Left ventricle myocardium inferior (tissue), 1 donor: ENCODE results near the gene VPS13A. TPM values are rescaled to one million over a fixed set of nuclear protein-coding genes. Genes with fewer than 3 reads are reported as not detected.

Source experiments
- DNase-seq: peaks from one replicate; pipeline ENCODE4 v3.0.0-alpha.2; 2020
- H3K27ac ChIP-seq: fragments of 200-600 bp; replicated peaks from 2 replicates; pipeline ENCODE4 v1.8.0; 2021
- H3K27me3 ChIP-seq: fragments of 200-600 bp; 2 replicates; pipeline ENCODE4 v1.8.0; 2021; ENCODE audit warnings: low read depth
- H3K36me3 ChIP-seq: fragments of 200-600 bp; 2 replicates; pipeline ENCODE4 v1.8.0; 2021
- H3K4me1 ChIP-seq: fragments of 200-600 bp; 2 replicates; pipeline ENCODE4 v1.8.0; 2021
- H3K4me3 ChIP-seq: fragments of 200-600 bp; 2 replicates; pipeline ENCODE4 v1.8.0; 2021; ENCODE audit warnings: mild to moderate bottlenecking, moderate library complexity
- H3K9me3 ChIP-seq: fragments of 200-600 bp; replicated peaks from 2 replicates; pipeline ENCODE4 v1.8.0; 2021
- intact Hi-C: fragments of 100-400 bp; cut with micrococcal nuclease; formaldehyde crosslinking; loops from one replicate; pipeline ENCODE4 v1.11.0; 2022
- total RNA-seq: library from RNA; stranded (reverse); fragmentation: NEBNext Ultra II Directional; extraction: Animal tissue kit (Norgen Biotek cat#: 25700); gene quantifications from one replicate; pipeline ENCODE4 v1.2.1, GENCODE V29; 2021
- TF ChIP-seq, protein P1 (sequence below): fragments of 200-600 bp; IDR thresholded peaks from 2 replicates; pipeline ENCODE4 v1.8.0; 2021; ENCODE audit warnings: antibody characterized with exemption, mild to moderate bottlenecking, borderline replicate concordance
- donor health status: DM: no; HTN: yes; CAD: no; lungs with severe emphysema.

VPS13A gene
- total RNA-seq, 1 donor from 2014 or later: 32.5 TPM

DNA sequence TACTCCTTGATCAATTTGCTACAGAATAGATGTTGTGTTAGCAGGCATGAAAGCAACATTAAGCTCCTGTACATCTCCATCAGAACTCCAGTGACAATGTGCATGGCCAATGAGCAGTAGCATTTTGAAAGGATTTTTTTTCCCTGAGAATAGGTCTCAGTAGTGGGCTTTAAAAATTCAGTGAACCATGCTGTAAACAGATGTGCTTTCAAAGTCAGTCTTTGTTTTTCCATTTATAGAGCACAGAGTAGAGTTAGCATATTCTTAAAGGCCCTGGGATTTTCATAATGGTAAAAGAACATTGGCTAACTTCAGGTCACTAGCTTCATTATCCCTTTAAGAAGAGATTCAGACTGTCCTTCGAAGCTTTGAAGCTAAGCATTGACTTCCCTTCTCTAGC, 150.8 kb downstream of the VPS13A start:
- peaks cover 53% of the 10 kb centered on the region for H3K36me3 ChIP-seq
- intact Hi-C loops: no loop called here
- H3K4me1 ChIP-seq: no peaks in the 10 kb centered on the region
- no peak for DNase-seq
- H3K27me3 ChIP-seq: no peaks in the 10 kb centered on the region
- H3K27ac ChIP-seq: no peak overlapping the region
- TF ChIP-seq, protein P1, sequence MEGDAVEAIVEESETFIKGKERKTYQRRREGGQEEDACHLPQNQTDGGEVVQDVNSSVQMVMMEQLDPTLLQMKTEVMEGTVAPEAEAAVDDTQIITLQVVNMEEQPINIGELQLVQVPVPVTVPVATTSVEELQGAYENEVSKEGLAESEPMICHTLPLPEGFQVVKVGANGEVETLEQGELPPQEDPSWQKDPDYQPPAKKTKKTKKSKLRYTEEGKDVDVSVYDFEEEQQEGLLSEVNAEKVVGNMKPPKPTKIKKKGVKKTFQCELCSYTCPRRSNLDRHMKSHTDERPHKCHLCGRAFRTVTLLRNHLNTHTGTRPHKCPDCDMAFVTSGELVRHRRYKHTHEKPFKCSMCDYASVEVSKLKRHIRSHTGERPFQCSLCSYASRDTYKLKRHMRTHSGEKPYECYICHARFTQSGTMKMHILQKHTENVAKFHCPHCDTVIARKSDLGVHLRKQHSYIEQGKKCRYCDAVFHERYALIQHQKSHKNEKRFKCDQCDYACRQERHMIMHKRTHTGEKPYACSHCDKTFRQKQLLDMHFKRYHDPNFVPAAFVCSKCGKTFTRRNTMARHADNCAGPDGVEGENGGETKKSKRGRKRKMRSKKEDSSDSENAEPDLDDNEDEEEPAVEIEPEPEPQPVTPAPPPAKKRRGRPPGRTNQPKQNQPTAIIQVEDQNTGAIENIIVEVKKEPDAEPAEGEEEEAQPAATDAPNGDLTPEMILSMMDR: no peak
- H3K9me3 ChIP-seq: peaks cover 7% of the 10 kb centered on the region
- H3K4me3 ChIP-seq: no peak overlapping the region

DNA sequence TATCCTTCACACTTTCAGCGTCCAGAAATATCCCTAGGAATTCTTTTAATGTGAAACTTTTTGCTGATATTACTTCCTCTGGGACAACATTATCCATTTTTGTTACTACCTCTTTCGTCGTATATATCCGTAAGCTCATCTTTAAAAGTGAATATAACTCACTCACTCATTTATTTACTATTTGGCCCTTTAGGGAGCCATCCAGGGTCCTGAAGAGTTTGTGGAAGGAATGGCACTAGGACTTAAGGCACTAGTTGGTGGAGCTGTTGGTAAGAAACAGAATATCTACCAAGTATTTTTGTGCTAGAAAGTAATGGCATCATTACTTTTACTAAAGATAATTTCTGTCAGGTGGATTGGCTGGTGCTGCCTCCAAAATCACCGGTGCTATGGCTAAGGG, 192.7 kb downstream of the VPS13A start:
- DNase-seq: no peak
- intact Hi-C loops: no loop called here
- H3K9me3 ChIP-seq: no peaks in the 10 kb centered on the region
- TF ChIP-seq, protein P1: no peak
- H3K36me3 ChIP-seq: peaks cover 48% of the 10 kb centered on the region
- H3K4me1 ChIP-seq: no peaks in the 10 kb centered on the region
- H3K27ac ChIP-seq: no peak overlapping the region
- H3K4me3 ChIP-seq: no peak overlapping the region
- H3K27me3 ChIP-seq: no peaks in the 10 kb centered on the region

DNA sequence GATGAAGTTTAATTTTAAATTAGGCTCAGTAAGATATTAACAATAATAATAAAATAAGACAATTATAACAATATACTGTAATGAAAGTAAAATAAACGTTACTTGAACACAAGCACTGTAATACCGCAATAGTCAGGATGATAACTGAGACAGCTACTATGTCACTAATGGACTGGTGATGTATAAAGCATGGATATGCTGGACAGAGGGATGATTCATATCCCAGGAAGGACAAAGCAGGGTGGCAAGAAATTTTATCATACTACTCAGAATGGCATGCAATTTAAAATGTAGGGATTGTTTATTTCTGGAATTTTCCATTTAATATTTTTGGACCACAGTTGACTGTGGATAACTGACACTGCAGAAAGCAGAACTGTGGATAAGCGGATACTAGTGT, 196.9 kb downstream of the VPS13A start:
- DNase-seq: no peak
- no peak overlapping the region for H3K27ac ChIP-seq
- TF ChIP-seq, protein P1: no peak
- H3K9me3 ChIP-seq: no peaks in the 10 kb centered on the region
- peaks cover 22% of the 10 kb centered on the region for H3K36me3 ChIP-seq
- H3K4me1 ChIP-seq: no peaks in the 10 kb centered on the region
- no peaks in the 10 kb centered on the region for H3K27me3 ChIP-seq
- intact Hi-C loops: no loop called here
- H3K4me3 ChIP-seq: no peak overlapping the region

DNA sequence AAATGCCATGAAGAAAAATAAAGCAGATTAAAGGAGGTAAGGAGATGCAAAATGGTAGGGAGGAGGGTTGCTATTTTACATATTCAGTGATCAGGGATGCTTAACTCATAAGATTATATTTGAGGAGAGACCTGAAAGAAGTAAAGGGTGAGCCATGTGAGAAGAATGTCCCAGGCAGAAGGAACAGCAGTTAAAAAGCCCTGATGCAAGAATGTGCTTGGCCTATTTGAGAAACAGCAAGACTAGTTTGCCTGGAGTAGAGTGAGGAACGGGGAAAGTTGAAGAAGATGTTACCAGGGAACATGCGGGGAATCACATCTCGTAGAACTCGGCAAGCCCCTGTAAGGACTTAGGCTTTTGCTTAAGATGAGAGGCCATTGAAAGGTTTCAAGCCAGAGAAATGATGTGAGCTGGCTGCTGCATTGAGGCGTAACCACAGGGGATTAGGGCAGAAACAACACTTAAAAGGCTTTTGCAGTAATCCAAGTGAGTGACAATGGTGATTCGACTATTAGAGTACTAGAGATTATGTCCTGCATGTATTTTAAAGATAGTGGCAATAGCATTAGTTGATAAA, 198.7 kb downstream of the VPS13A start:
- Histone ChIP-seq H3K4me3 (no peak overlapping the region), H3K27me3 (no peaks in the 10 kb centered on the region), H3K4me1 (no peaks in the 10 kb centered on the region), H3K27ac (no peak overlapping the region), H3K9me3 (no peaks in the 10 kb centered on the region), H3K36me3 (peaks cover 5% of the 10 kb centered on the region)
- intact Hi-C loops: no loop called here
- DNase-seq: no peak
- TF ChIP-seq, protein P1: no peak

DNA sequence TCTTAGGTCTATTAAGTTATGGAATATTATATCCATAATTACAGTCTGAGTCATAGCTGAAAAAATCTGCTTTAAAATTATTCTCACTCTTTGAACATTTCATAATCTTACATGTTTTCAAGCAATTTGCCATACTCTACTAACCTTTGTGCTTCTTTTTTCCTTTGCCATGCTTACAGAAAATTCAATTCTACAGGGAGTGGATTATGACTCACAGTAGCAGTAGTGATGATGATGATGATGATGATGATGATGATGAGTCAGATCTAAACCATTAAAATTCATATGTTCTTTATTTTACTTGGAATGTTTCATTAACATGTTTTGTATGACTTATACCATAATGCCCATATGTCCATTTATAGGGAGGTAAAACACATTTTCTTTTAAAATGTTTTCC, 207.1 kb downstream of the VPS13A start:
- Histone ChIP-seq H3K27me3 (no peaks in the 10 kb centered on the region), H3K4me1 (no peaks in the 10 kb centered on the region), H3K4me3 (no peak overlapping the region), H3K27ac (no peak overlapping the region), H3K9me3 (no peaks in the 10 kb centered on the region), H3K36me3 (peaks cover 30% of the 10 kb centered on the region)
- intact Hi-C loops: no loop called here
- DNase-seq: no peak
- TF ChIP-seq, protein P1: no peak
